ENCODE data around the gene SASS6.

- no peak for TF ChIP-seq CTCF (conservative IDR thresholded peaks at IDR 0.05; ENCODE audit: low read length)
- TF ChIP-seq EZH2phosphoT487 (IDR thresholded peaks at IDR 0.05; ENCODE audit: borderline replicate concordance) = no peak
Observed at GRCh38 chr1:100131623-100132022, 1.1 kb downstream of the SASS6 start.
